ENCODE results near the gene KCNK7.

Gene KCNK7

DNA sequence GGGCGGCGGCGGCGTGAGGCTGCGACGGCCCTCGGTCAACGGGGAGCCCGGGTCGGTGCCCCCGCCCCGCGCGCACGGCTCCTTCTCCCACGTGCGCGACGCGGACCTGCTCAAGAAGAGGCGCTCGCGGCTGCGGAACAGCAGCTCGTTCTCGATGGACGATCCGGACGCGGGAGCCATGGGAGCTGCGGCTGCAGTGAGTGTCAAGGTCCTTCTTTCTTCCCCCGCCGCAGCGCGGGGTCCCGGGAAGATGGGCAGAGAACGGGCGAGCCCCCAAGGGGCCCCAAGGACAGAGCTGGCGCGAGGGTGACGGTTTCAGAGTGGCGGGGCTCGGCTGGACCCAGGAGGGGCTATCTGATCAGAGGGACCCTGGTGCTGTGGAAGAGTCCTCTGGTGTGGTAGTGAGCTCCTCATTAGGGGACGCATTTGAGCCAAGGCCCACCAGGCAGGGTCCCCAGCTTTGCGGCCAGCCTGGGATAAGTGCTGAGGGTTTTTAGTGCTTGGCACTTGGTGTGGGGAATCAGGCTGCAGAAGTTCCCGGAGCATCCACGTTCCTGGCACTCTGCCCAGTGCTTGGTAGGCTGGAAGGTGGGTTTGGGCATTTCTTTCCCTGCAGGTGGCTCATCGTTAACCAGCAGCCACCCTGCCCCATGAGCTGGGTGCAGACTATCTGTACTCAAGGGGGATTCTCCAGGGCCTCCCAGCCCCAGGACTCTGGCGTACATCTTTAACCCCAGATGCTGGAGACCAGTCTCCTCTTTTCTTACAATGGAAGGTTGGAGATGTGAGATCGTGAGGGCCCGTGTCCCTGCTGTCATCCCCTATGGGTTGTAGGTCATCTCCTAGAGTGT is 10.0 kb downstream of the KCNK7 start:
- no peak for DNase-seq

DNA sequence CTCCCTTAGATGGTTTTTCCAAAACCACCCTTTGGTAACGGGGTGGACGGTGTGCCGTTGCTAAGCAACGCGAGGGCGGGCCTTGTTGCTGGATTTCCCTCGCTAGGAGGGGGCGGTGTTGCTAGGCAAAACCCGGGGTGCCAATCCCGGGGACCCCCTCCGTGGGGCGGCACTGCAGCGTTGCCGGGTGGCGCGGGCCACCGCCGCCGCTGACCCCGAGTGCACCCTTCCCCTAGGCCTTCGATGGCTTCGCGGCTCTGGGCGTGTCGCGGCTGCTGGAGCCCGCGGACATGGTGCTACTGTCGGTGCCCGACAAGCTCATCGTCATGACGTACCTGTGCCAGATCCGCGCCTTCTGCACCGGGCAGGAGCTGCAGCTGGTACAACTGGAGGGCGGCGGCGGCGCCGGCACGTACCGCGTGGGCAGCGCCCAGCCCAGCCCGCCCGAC is 10.9 kb downstream of the KCNK7 start:
- no peak for DNase-seq

DNA sequence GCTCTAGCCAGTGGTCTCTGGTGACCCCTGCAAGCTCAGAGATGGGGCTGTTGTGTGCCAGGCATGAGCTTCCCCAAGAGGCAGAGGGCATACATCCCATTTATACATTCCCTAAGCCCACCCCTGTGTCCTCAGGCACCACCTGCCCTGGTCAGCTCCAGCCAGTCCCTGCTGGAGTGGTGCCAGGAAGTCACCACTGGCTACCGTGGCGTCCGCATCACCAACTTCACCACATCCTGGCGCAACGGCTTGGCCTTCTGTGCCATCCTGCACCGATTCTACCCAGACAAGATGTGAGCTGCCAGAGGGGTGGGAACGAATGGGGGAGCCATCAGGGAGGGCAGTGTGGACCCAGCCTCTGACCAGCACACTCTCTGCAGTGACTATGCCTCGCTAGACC is 11.5 kb downstream of the KCNK7 start:
- no peak for DNase-seq

DNA sequence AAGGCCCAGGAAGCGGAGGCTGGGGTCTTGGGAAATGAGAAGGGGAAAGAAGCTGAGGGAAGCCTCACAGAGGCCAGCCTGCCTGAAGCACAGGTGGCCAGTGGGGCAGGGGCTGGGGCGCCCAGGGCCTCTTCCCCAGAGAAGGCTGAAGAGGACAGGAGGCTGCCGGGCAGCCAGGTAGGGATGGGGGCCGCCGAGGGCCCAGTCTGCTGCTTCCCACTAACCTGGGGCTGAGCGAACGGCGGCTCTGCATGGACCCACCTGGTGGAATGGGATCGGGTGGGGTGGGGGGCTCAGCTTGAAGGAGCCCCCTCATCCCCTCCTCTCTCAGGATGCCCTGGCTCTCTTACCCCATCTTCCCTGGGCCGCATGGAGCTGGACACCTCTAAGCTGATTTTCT is 12.0 kb downstream of the KCNK7 start:
- no peak for DNase-seq

DNA sequence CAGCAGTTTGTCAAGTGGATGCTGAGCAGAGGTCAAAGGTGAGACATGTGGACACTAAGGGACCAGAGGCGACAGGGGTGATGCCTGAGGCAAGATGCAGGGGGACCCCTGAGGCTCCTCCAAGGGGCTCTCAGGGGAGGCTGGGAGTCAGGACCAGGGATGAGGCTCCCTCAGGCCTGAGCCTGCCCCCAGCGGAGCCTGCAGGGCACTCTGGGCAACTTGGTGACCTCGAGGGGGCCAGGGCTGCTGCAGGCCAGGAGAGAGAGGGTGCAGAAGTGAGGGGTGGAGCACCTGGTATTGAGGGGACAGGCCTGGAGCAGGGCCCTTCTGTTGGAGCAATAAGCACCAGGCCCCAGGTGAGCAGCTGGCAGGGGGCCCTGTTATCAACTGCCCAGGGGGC is 13.7 kb downstream of the KCNK7 start:
- no peak for DNase-seq

DNA sequence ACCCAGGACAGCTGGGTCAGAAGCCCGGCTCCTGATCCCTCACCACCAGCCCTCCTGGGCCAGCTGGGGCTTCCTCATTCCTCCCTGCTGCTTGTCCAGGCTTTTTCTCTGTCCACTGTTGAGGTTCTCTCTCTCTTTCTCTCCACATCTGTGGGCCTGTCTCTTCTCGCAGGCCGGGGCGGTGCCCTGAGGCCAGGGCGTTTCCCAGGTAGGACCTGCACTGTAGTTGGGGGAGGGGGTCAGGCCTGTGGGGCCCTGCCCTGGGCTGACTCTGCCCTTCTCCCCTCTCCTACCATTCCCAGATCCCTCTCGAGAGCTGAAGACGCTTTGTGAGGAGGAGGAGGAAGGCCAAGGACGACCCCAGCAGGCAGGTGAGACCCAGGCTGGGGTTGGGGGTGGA is 14.8 kb downstream of the KCNK7 start:
- DNase-seq: no peak

DNA sequence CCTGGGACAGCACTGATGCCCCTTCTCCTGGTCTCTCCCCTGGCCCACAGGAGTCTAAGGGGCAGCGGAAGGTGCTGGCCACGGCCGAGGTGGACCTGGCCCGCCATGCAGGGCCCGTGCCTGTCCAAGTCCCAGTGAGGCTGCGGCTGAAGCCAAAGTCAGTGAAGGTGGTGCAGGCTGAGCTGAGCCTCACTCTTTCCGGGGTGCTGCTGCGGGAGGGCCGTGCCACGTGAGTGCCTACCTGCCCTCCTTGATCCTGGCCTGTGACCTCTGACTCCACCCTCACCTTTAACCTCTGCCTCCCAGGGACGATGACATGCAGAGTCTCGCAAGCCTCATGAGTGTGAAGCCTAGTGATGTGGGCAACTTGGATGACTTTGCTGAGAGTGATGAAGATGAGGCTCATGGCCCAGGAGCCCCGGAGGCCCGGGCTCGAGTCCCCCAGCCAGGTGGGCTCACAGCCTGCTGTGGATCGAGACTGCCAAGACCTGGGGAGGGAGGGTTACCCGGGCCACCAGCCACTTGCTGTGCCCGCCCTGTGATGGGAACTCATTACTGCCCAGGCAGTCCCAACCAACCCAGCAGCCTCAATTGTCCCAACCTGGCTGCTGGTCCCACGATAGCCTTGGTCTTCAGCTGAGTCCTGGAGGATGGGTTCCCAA is 15.4 kb downstream of the KCNK7 start:
- DNase-seq: no peak

DNA sequence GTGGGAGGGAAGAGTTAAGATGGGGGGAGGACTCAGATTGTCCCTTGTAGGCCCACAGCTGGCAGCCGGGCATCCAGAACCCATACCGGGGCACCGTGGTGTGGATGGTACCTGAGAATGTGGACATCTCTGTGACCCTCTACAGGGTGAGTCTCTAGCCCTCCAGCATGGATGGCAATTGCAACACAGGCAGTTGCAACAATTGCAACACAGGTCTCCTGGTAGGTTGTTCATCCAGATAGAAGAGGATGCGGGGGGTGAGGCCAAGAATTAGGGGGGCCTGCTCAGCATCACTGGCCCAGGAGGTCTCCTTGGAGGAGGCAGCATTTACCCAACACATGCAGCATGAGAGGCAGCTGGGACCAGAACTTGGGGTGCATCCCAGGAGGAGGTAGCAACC is 16.3 kb downstream of the KCNK7 start:
- DNase-seq: no peak

DNA sequence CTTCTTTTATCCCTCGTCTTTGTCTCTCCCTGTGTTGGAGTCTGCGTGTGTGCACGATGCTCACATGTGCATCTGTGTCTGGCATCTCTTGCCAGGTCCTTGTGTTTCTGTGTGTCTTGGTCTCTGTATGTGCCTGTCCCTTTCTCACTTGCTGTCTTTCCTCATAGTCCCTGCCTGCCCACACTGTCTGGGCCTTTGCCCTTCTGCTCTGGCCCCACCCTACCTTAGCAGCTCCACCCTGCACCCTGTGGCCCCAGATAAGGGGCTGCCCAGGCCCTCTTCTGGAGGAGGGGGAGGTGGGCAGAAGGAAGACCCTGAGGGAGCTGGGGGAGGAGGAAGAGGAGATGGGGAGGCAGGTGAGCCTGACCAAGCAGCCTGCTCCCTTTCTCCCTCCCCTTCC is 16.9 kb downstream of the KCNK7 start:
- DNase-seq: no peak

DNA sequence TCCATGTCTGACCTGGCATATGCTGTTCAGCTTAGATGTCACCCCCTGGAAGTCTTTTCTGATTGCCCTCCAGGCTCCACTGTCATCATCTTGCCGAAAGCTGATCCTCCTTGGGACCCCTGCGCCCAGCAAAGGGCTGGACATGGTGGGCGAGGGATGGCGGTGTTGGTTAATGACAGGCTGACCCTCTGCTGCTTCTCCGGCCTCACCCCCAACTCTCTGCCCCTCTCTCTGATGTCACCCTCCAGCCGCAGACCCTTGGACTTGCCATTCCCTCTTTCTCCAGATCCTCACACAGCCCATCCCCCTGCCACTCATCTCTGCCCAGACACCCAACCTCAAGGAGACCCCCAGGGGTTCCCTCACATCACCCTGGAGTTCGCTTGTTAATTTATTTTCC is 17.5 kb downstream of the KCNK7 start:
- no peak for DNase-seq

DNA sequence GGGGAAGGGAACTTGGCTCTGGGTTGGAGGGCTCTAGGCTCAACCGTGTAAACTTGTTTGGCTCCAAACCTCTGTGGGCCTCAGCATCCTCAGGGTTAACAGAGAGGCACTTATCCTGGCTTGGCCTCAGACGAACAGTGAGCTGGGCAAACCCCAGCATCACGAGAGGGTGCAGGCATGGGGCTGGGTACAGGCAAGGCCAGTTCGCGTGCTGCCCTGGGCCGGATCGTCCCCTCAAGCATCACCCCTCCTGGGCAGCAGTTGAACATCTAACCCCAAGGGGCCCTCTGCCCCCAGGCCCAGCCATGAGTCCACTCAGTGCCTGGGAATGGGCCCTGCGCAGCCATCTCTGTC is 17.9 kb downstream of the KCNK7 start:
- no peak for DNase-seq

DNA sequence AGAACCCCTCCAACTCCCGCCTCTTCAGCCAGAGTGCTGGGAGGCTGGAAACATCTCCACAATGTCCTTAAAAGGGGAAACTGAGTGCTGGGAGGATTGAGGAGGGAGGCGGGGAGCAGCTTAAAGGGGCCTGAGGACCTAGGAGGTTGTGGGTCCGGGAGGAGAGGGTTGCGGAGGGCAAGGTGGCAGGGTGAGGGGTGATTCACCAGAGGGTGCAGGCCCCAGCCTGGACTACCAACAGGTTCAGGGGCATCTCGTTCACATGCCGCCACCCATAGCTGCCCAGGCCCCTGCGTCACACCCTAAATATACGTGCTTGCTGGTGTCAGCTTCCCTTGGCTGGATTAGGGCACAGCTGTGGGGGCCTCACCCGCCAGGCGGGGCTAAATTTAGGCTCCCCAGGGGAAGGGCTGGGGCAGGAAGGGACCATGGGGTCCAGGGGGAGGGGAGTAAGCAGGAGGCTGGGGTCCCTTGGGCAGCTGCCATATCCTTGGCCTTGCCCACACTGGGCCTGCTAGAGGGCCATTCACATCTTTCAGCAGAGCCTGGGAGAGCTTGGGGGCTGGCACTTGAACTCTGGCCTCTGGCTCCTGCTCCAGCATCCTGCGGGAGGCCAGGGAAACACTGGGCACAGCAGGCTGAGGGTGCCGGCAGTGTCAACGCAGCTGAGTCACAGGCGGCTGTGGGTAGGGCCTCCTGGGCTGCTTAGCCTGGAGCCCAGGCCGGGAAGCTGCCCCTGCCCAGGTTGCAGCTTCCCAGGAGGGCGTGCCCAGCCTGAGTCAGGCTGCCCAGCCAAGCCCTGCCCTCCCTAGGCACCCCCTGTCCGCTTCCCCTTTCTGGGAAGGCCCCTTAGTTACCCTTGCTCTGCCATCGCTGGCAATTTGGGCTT is 18.5 kb downstream of the KCNK7 start:
- DNase-seq: no peak

DNA sequence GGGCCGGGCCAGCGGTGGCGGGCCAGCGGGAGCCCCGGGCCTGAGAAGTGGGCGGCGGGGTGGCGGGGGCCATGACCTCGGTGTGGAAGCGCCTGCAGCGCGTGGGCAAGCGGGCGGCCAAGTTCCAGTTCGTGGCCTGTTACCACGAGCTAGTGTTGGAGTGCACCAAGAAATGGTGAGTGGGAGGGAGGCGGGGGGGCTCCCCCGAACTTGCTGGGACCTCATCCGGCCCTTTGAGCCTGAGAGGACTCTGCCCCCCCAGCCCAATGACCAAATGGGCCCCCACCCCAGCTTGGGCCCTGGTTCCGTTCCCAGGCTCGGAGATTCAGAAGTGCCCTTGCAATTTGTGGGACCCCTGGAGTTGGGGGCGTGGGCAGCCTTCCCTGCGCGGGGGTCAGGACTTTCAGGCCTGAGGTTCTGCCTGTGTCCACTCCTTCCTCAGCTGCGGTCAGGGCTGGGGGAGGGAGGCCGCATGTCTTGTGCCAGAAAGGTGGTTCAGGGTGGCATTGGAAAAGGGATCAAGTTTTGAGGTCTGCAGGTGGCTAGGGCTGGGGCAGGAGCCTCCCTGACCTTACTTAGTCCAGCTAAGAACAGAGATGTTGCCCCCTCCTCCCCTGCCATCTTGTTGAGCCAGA is 19.3 kb downstream of the KCNK7 start:
- DNase-seq: no peak

DNA sequence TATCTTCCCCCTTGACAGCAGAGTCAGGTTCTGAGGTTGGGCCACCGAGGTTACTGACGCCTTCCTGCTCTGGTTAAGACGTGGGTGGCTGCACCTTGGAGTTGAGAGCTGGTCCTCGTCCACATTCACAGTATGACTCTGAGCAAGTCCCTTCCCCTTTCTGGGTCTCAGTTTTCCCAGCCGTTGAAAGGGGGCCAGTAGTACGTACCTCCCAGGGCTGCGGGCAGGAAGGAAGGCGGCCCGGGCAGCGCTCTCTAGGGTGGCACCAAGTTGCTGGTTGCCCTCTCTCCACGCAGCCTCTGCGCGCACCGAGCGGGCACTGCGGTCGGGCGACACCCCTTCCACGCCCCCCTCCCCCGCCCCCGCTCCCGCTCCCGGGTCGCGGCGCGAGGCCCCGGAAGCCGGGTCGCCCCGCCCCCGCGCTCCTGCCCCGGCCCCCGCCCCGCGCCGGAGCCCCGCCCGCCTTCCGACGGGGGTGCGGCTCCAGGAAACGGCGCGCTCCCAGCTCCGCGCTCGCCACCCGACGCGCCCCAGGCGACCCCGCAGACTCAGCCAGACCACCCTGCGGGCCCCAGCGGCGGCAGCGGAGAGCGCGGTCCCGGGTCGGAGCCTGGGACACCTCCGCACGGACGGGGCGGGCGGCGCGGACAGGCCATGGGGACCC is 19.9 kb downstream of the KCNK7 start, which contains the start of gene EHBP1L1:
EHBP1L1 (plus strand) TSS at position 486 of the 664 bp plus-strand sequence. CDS start 250 bp downstream, outside the sequence.
- DNase-seq: peak in 1 of 2 experiments; percentile 69

DNA sequence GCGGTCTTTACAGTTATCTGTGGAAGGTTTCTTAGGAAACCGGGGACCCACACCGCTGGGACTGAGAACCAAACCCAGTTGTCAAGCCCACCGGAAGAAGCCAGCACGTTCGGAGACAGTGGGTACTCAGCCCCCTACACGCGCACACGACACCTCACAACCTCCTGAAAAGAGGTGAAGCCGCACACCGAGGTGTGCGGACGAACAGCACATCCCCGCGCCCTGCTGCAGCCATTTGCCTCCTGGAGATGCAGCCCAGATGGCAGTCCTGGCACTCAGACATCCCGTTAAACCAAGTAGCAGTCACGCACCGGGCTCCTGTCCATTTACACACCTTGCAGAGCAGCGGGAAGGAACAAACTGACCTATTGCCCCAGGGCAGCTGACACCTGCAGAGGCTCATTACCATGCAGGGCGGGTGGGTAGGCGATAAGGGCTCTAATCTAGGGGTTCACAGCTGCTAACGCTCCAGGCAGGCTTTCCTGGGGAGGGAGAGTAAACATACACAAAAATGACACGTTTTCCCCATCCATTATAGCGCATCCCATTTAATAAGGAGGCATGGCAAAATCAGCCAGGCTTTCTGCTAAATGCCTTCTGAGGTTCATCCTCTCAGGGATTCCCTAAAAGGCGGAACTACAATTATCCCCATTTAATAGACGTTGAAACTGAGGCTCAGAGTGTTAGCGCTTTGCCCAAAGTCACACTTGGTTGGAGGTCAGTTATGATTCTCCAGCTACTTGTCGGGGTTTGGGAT is 20.6 kb downstream of the KCNK7 start:
- no peak for DNase-seq

DNA sequence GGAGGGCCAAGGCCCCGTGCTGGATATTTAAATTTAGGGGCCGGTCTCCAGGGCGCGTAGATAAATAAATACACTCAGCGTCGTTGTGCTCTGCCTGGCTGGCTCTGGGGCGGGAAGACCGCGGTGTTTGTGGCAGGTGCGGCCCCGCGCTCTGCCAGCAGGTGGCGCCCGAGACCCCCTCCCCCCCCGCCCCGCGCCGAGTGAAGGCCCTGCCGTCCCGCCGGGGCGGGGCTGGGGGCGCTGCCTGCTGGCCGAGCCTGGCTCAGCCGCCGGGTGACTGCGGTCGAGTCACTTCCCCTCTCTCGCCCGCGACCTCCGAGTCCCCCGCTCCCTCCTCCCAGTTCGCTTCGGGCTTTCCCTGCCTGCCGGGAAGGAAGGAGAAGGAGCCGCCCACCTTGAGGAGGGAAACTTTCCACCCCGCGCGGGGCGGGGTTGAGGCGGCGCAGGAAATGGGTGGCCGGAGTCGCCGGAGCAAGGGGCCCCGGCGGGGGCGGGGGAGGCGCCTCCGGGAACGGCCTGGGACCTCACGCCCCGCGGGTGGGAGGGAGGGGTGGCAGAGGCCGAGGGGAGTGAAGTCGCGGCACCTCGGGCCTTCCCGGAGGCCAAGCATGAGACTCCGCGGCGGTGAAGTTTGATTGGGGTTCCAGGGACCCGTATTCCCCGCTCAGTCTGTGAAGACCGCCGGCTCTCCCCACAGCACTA is 21.3 kb downstream of the KCNK7 start:
- peak; percentile 49 to 75 for DNase-seq

DNA sequence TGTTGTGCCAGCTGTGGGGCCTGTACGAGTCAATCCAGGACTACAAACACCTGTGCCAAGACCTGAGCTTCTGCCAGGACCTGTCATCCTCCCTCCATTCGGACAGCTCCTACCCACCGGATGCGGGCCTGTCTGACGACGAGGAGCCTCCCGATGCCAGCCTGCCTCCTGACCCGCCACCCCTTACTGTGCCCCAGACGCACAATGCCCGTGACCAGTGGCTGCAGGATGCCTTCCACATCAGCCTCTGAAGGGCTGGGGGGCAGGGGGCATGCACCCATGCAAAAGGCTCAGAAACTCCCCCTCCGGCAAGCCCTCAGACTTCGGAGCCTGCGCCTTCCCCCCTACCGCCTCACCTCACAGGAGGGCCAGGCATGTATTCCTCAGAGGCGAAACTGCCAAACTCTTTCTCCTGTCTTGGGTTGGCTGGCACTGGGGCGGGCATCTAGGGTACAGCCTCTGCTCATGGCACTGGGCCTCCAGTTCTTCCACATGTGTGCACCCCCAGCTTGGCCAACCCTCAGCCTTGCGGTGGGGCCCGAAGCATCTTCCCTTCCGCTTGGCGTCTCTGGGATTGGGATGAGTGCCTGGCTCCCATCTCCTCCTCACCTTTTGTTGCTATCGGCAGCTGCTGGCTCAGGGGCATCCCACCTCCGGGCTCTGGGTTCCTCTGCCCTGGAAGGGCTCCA is 22.1 kb downstream of the KCNK7 start:
- no peak for DNase-seq

DNA sequence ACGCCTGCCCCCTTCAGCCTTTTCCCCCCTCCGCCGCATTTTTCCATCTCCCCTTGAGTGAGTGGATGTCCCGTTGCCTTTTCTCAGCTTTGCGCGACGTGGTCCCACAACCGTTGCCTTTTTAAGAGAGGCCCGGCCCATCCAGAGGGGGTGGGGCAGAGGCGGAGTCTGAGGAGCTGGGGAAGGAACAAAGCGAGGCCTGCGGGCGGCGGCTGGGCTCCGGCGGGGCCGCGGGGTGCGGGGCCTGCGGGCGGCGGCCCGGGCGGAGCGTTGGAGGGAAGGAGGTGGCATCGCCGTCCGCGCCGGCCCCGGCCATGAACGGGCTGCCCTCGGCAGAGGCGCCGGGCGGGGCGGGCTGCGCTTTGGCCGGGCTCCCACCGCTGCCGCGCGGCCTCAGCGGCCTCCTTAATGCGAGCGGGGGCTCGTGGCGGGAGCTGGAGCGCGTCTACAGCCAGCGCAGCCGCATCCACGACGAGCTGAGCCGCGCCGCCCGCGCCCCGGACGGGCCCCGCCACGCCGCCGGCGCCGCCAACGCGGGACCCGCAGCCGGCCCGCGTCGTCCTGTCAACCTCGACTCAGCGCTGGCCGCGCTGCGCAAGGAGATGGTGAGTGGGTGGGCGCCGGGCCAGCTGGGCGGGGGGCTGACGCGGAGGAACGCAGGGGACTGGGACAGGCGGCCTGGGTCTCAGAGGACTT is 23.1 kb downstream of the KCNK7 start, which contains the start of gene FAM89B:
FAM89B (plus strand) TSS at position 183 of the 696 bp plus-strand sequence; CDS start at position 315, 132 bp downstream.
- peak in 1 of 2 experiments; percentile 63 for DNase-seq

DNA sequence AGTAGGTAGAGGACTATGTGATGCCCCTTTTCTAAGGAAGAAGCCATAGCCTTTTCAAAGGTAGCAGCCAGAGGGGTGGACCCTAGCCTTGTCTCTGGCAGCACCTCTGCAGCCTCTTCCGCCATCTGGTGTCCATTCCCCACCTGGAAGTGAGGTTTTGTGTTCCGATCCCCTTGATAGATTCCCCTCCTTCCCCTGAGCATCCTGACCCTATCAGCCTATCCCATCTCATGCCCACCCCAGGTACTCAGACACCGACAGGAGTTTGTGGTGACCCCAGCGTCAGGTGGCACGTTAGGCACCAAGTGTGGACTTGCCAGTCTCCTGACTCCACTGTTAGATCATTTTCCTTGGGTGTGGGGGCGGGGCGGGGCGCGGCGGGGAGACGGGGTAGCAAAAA is 23.7 kb downstream of the KCNK7 start:
- peak in 1 of 2 experiments; percentile 37 for DNase-seq

All from SHP77 (cell line).